Stimulated activated CD4-positive, alpha-beta T cell treated with anti-CD3 and anti-CD28 coated beads, Interleukin-2, amount 100 ng/mL, for 24 hours (primary cell): ENCODE results near the gene PIH1D1.
"Not testable (repeated sequence)": the region's sequence is repeated elsewhere in the genome, so short reads cannot be mapped to it uniquely, and the experiment has no call there.

Source experiments
- DNase-seq, 2 donors: peaks; one replicate each; pipeline ENCODE4 v3.0.0-alpha.2; 2020

The PIH1D1 gene

GRCh38 chr19:49479975-49480628 is 28.5 kb upstream of the PIH1D1 start:
- no peak for DNase-seq

- DNase-seq: peak; percentile 81 to 85
These were observed 24.6 kb upstream of the PIH1D1 start for GRCh38 chr19:49475995-49476880.

- DNase-seq: no peak
These were observed 23.7 kb upstream of the PIH1D1 start for GRCh38 chr19:49475191-49475917.

- DNase-seq: no peak
These were observed 22.9 kb upstream of the PIH1D1 start for GRCh38 chr19:49474542-49474924.

- DNase-seq: peak; percentile 90 to 92
These were observed 22.4 kb upstream of the PIH1D1 start, which contains the start of gene FLT3LG for GRCh38 chr19:49473868-49474541. Gene FLT3LG (plus strand): TSS chr19:49474215. CDS start chr19:49474640, 425 bp downstream.

GRCh38 chr19:49473501-49473867 is 21.9 kb upstream of the PIH1D1 start:
- not testable (repeated sequence) for DNase-seq

- DNase-seq: peak in 1 of 2 donors; percentile 33
These were observed 21.3 kb upstream of the PIH1D1 start for GRCh38 chr19:49472936-49473335.

GRCh38 chr19:49470615-49470978 is 19.0 kb upstream of the PIH1D1 start:
- DNase-seq: no peak

GRCh38 chr19:49469828-49470614 is 18.4 kb upstream of the PIH1D1 start:
- DNase-seq: peak; percentile 69 to 81

- peak; percentile 71 to 75 for DNase-seq
These were observed 17.3 kb upstream of the PIH1D1 start for GRCh38 chr19:49468746-49469447.

GRCh38 chr19:49468199-49468598 is 16.6 kb upstream of the PIH1D1 start:
- DNase-seq: no peak

- no peak for DNase-seq
These were observed 13.8 kb upstream of the PIH1D1 start for GRCh38 chr19:49465371-49465770.

GRCh38 chr19:49463960-49464740 is 12.5 kb upstream of the PIH1D1 start:
- DNase-seq: no peak

GRCh38 chr19:49462492-49462891 is 10.9 kb upstream of the PIH1D1 start:
- DNase-seq: no peak

GRCh38 chr19:49461656-49462055 is 10.0 kb upstream of the PIH1D1 start:
- DNase-seq: no peak

- DNase-seq: not testable (repeated sequence)
These were observed 9.5 kb upstream of the PIH1D1 start for GRCh38 chr19:49461130-49461529.

- no peak for DNase-seq
These were observed 7.8 kb upstream of the PIH1D1 start for GRCh38 chr19:49459388-49459787.

GRCh38 chr19:49458567-49458903 is 6.9 kb upstream of the PIH1D1 start:
- DNase-seq: no peak

GRCh38 chr19:49456326-49456725 is 4.7 kb upstream of the PIH1D1 start:
- no peak for DNase-seq

- no peak for DNase-seq
These were observed 4.2 kb upstream of the PIH1D1 start for GRCh38 chr19:49455773-49456172.

- no peak for DNase-seq
These were observed 2.2 kb upstream of the PIH1D1 start for GRCh38 chr19:49453757-49454240.
